Activated naive CD4-positive, alpha-beta T cell treated with anti-CD3 and anti-CD28 coated beads, Interleukin-2, amount 50 U/mL, for 72 hours (primary cell): ENCODE measurements around the gene MSLN. TPM values are rescaled to one million over a fixed set of nuclear protein-coding genes. Genes with fewer than 3 reads are reported as not detected.

Source experiments
- ATAC-seq, 2 donors: fragments of 150-1000 bp; cut with Tn5 transposase; 2 replicates each; pipeline ENCODE4 v1.10.0; 2021; ENCODE audit warnings: mild to moderate bottlenecking in 2 of 2, moderate library complexity in 2 of 2
- DNase-seq, 2 donors: peaks; one replicate each; pipeline ENCODE4 v3.0.0; 2021 to 2022; ENCODE audit warnings: low spot score in 2 of 2
- H3K27ac Mint-ChIP-seq, 2 donors: one replicate each; pipeline ENCODE4 v1.8.0; 2022; ENCODE audit warnings: mild to moderate bottlenecking in 2 of 2, mixed read lengths in 2 of 2
- H3K36me3 Mint-ChIP-seq, 2 donors: one replicate each; pipeline ENCODE4 v1.8.0; 2022; ENCODE audit warnings: mixed read lengths in 2 of 2
- H3K9me3 Mint-ChIP-seq, 2 donors: one replicate each; pipeline ENCODE4 v1.8.0; 2022; ENCODE audit warnings: mixed read lengths in 2 of 2
- total RNA-seq, 2 donors: library from RNA; stranded (reverse); gene quantifications; one replicate each; pipeline ENCODE4 v1.2.3, GENCODE V29; 2022

MSLN gene
- total RNA-seq, 2 donors from 2014 or later = not detected

DNA sequence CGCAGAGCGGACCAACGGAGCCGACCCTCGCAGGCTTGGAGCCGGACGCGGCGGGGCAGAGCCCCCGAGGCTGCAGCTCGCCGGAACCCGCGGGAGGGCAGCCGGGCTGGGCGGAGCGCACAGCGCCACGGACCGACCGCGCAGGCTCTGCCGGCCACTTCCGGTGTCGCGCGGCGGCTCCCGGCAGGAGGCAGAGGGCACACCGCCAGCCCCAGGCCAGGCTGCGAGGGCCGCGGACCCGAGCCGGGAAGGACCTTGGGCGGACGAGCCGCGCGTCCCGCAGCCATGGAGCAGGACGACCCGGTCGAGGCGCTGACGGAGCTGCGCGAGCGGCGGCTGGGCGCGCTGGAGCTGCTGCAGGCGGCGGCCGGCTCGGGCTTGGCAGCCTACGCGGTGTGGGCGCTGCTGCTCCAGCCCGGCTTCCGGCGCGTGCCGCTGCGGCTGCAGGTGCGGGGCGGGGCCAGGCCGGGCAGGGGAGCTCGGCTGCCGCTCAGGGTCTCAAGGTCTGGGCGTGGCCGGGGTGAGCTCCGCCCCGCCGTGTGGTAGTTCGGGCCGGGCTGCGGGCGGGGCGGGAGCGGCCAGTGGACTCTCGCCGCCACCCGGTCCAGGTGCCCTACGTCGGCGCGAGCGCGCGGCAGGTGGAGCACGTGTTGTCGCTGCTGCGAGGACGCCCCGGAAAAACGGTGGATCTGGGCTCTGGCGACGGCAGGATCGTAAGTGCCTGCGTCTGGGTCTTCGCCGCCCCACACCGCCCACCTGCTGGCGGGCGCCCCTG, 39.4 kb upstream of the MSLN start, which contains the start of gene ANTKMT:
ANTKMT (plus strand) TSS at position 157 of the 775 bp plus-strand sequence; CDS start at position 286, 129 bp downstream.
- ATAC-seq = peak; percentile 75 to 80
- H3K9me3 Mint-ChIP-seq = no peaks in the 10 kb centered on the region

DNA sequence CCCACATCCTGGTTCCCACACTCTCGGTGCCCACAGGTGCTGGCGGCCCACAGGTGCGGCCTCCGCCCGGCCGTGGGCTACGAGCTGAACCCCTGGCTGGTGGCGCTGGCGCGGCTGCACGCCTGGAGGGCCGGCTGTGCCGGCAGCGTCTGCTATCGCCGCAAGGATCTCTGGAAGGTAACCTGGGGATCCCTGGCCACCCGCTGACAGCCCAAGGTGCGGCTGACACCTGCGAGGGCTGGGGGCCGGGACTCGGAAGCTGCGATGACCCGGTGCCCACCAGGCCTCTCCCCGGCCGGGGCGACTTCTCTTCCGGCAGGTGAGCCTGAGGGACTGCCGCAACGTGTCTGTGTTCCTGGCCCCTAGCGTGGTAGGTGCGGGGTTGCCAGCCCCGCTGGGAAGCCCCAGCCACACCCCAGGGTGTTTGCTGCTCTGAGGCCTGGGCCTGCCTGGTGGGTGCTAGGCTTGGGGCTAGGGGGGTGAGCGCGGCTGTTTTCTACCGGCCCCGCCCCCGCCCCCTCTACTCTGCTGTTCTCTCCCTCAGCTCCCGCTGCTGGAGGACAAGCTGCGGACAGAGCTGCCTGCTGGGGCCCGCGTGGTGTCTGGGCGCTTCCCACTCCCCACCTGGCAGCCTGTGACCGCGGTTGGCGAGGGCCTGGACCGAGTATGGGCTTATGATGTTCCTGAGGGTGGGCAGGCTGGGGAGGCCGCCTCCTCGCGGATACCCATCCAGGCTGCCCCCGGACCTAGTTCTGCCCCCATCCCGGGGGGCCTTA, 38.6 kb upstream of the MSLN start:
- no peaks in the 10 kb centered on the region for H3K36me3 Mint-ChIP-seq
- DNase-seq = no peak
- peak in 1 of 2 donors; percentile 1 for ATAC-seq
- H3K9me3 Mint-ChIP-seq = no peaks in the 10 kb centered on the region
- H3K27ac Mint-ChIP-seq = no peak overlapping the region

More for the DNA sequence above, 39.4 kb upstream of the MSLN start, which contains the start of gene ANTKMT:
- H3K36me3 Mint-ChIP-seq = no peaks in the 10 kb centered on the region
- DNase-seq = peak; percentile 79 to 88
- H3K27ac Mint-ChIP-seq = peak within 1 kb of the TSS; percentile 75 to 78

- no peak for DNase-seq
- no peak overlapping the region for H3K27ac Mint-ChIP-seq
- no peaks in the 10 kb centered on the region for H3K9me3 Mint-ChIP-seq
- no peaks in the 10 kb centered on the region for H3K36me3 Mint-ChIP-seq
- ATAC-seq = no peak
Measured at GRCh38 chr16:722835-723633, 37.5 kb upstream of the MSLN start.

GRCh38 chr16:723695-724094, 36.8 kb upstream of the MSLN start:
- DNase-seq = no peak
- ATAC-seq = no peak

DNA sequence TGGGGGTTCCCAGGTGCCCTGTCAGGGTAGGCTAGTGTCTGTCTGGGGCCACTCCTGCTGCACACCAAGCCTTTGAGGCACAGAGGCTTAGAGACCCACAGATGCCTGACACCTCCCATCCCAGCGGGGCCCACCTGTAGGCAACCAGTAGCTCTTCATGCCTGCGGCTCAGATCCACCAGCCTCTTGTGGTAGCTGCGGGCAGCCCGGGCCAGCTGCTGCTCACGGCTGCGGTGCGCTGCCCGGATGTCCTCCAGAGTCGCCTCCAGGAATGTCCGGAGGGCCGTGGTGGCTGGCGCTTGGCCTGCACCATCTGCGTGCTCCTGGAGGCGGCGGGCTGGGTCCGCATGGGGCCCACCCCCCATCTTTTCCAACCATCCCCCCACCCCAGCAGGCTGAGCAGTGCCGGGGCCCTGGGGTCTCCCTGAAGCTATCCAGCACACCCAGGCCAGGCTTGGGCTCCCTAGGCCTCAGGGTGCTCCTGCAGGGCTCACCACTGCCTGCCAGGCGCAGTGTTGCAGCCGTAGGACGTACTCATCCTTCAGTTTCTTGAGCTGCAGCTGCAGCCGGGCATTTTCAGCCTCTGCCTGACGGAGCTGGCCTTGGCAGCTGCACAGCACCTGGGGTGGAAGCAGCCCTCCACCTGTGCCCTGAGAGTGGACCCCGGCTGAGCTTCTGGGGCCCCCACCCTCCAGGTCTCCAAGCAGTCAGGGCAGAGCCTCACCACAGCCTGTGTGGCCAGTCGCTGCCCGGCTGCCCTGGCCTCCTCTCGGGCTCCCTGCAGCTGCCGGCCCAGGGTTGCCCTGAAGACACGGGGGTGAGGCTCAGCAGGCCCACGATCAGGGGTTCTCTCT, 36.1 kb upstream of the MSLN start:
- Mint-ChIP-seq H3K9me3 (no peaks in the 10 kb centered on the region), H3K27ac (no peak overlapping the region), H3K36me3 (no peaks in the 10 kb centered on the region)
- ATAC-seq (no peak), DNase-seq (no peak)

More at GRCh38 chr16:723695-724094, 36.8 kb upstream of the MSLN start:
- Mint-ChIP-seq H3K36me3 (no peaks in the 10 kb centered on the region), H3K27ac (no peak overlapping the region), H3K9me3 (no peaks in the 10 kb centered on the region)

GRCh38 chr16:725041-725376, 35.5 kb upstream of the MSLN start:
- H3K27ac Mint-ChIP-seq = no peak overlapping the region
- H3K9me3 Mint-ChIP-seq = no peaks in the 10 kb centered on the region
- ATAC-seq (no peak), DNase-seq (no peak)
- H3K36me3 Mint-ChIP-seq = no peaks in the 10 kb centered on the region

GRCh38 chr16:725463-726187, 34.9 kb upstream of the MSLN start:
- no peak for ATAC-seq
- Mint-ChIP-seq H3K27ac (no peak overlapping the region), H3K9me3 (no peaks in the 10 kb centered on the region), H3K36me3 (no peaks in the 10 kb centered on the region)
- DNase-seq = no peak

GRCh38 chr16:726188-726437, 34.4 kb upstream of the MSLN start:
- ATAC-seq (no peak), DNase-seq (no peak)
- H3K9me3 Mint-ChIP-seq = no peaks in the 10 kb centered on the region
- H3K27ac Mint-ChIP-seq = peak overlapping the region in 1 of 2 donors; percentile 49
- no peaks in the 10 kb centered on the region for H3K36me3 Mint-ChIP-seq

GRCh38 chr16:726438-727290, 33.9 kb upstream of the MSLN start, which contains the start of the genes CCDC78 and HAGHL:
Gene CCDC78, minus strand, starts transcription at chr16:726443. Its CDS starts 76 bp downstream, at chr16:726367.
Gene HAGHL, plus strand, starts transcription at chr16:727106. Its CDS starts 404 bp downstream, at chr16:727510.
- ATAC-seq (peak; percentile 30 to 45), DNase-seq (no peak)
- Mint-ChIP-seq H3K27ac (peak within 1 kb of the TSS in 1 of 2 donors; percentile 49), H3K9me3 (no peaks in the 10 kb centered on the region), H3K36me3 (no peaks in the 10 kb centered on the region)

DNA sequence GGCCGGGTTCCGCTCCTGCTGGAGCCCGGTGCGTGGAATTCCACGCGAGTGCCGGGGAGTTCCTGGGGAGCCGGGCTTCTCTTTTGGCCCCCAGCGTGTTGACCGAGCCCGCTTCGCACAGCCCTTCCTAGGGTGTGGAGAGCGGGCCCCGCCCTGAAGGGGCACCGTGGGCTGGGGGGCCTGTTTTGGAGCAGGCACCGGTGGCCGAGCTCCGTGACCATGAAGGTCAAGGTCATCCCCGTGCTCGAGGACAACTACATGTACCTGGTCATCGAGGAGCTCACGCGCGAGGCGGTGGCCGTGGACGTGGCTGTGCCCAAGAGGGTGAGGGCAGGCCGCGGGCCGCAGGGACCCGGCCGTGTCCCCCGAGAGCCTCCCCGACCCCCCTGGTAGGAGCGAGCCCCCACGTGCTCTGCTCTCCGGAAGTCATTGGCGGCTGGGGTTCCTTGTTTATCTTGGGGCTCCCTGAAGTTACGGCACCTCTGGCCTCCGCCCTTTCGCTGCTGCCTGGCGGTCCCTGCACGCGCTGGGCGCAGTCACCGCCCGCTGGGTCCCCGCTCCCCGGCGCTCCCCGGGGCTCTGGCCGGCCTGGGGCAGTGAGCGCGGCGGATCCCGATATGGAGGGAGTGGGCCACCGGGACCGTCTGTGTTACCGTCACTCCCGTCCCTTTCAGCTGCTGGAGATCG, 33.1 kb upstream of the MSLN start:
- Mint-ChIP-seq H3K27ac (no peak overlapping the region), H3K36me3 (no peaks in the 10 kb centered on the region), H3K9me3 (no peaks in the 10 kb centered on the region)
- peak; percentile 22 to 24 for ATAC-seq
- no peak for DNase-seq

- no peaks in the 10 kb centered on the region for H3K9me3 Mint-ChIP-seq
- ATAC-seq = peak; percentile 56 to 69
- H3K27ac Mint-ChIP-seq = no peak overlapping the region
- DNase-seq = peak; percentile 64 to 78
- no peaks in the 10 kb centered on the region for H3K36me3 Mint-ChIP-seq
Measured at GRCh38 chr16:728131-728889, 32.2 kb upstream of the MSLN start.

GRCh38 chr16:728890-729744, 31.4 kb upstream of the MSLN start:
- DNase-seq (no peak), ATAC-seq (no peak)
- Mint-ChIP-seq H3K27ac (no peak overlapping the region), H3K9me3 (no peaks in the 10 kb centered on the region), H3K36me3 (no peaks in the 10 kb centered on the region)
